NCI-H2227 treated with DMSO at 0.1 percent for 48 hours (cell line): ENCODE measurements around the gene NUP214.
"Not testable (repeated sequence)": the region's sequence is repeated elsewhere in the genome, so short reads cannot be mapped to it uniquely, and the experiment has no call there.

Experiments used
- DNase-seq: peaks from one replicate; lab custom pipeline; 2025; lab: John Stamatoyannopoulos, UW

The NUP214 gene

DNA sequence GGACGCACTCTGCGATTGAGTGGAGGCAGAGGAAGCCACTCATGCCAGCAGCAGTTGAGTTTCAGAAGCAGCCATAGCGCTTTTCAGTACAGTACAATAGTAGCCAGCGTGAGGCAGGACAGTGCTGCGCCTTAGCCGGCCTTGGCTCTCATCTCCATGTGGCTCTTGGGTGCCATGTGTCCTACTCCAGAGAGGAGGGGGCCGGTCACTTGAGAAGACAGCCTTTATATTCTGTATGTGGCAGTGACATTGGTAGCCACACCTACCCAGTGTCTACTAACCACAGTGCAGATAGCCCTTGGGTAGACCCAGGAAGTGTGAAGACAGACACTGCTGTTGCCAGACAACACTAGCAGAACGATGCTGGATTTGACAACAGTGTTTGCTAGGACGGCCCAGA lies 108.6 kb downstream of the NUP214 start:
- no peak for DNase-seq

DNA sequence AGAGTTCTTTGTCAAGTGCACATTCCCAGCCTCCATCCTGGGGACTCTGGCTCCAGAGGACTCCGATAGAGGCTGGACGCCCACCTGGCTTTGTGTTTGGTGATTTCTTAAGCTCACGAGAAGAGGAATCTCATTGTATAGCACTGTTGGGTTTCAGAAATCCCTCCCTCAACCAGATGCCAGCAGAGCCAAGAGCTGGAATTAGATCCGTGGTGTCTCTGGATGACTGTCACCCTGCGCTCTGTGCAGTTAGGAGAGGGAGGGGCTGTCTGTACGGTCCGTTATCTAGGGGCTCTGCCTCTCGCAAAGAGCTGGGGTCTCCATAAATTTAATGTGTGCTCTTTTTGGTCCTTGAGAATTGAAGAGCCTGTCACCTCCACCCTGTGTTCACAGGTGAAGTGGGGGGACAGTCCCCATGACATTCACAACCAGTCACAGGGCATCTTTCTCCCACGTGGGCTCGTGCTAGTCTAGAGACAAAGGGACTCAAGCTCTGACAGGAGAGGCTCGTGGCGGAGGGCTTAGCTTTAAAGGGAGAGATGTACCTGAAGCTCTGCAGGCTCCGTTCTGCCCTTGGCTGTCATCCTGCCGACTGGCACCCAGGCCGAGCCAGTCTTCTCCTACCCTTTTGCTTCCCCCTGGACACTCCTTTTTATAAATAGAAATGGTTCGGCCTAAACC lies 109.6 kb downstream of the NUP214 start:
- no peak for DNase-seq

- DNase-seq = no peak
Observed at GRCh38 chr9:131235480-131235851, 110.1 kb downstream of the NUP214 start.

GRCh38 chr9:131236161-131236560 lies 110.8 kb downstream of the NUP214 start:
- DNase-seq = no peak

GRCh38 chr9:131236761-131237160 lies 111.4 kb downstream of the NUP214 start:
- no peak for DNase-seq

- DNase-seq = no peak
Observed at GRCh38 chr9:131237291-131237690, 111.9 kb downstream of the NUP214 start.

DNA sequence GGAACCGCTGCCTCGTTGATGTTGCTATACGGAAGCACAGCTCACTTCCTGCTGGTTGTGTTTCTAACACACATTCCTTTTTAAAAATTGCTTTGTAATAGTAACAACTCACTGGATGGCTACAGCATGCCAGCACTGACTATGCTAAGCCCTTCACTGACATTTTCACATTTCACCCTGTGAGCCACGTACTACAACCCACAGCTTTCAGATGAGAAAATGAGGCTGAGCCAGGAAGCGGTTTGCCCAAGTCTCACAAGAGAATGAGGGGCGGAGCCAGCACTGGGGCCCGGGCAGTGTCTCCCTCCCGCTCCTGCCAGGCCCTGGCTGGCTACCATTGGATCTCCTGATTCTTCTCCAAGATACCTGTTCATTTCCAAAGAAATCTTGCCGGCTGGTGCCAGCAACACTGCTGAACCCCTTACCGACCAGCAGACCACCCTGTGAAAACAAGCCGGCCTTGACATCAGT lies 112.6 kb downstream of the NUP214 start:
- DNase-seq = no peak

DNA sequence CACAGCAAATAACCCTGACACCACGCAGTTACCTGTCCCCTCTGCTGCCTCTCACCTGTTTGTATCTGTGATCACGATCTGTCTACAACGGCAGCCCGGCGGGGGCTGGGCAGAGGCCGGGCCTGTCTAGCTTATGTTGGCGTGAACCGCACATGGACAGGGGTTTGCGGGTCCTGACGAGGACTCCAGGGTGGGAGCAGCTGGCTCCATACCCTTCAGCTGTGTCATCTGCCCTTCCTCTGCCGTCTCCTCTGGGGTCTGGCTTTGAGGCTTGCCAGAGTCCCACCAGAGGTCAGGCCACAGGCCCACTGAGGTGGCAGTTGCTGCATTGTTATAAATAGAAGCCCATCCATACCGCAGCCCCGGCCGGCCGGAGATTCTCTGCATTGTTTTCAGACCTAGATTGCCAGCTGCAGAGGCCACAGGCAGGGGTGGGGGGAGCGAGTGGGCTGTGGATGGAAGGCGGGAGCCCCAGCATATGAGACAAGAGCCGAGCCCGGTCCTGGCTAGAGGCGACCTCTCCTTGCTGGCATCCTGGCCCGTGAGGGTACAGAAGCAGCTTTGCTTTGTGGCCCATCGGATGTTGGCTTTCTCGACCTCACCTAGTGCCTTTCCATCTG lies 113.1 kb downstream of the NUP214 start:
- no peak for DNase-seq

GRCh38 chr9:131239161-131239975 lies 114.0 kb downstream of the NUP214 start:
- DNase-seq = no peak

DNA sequence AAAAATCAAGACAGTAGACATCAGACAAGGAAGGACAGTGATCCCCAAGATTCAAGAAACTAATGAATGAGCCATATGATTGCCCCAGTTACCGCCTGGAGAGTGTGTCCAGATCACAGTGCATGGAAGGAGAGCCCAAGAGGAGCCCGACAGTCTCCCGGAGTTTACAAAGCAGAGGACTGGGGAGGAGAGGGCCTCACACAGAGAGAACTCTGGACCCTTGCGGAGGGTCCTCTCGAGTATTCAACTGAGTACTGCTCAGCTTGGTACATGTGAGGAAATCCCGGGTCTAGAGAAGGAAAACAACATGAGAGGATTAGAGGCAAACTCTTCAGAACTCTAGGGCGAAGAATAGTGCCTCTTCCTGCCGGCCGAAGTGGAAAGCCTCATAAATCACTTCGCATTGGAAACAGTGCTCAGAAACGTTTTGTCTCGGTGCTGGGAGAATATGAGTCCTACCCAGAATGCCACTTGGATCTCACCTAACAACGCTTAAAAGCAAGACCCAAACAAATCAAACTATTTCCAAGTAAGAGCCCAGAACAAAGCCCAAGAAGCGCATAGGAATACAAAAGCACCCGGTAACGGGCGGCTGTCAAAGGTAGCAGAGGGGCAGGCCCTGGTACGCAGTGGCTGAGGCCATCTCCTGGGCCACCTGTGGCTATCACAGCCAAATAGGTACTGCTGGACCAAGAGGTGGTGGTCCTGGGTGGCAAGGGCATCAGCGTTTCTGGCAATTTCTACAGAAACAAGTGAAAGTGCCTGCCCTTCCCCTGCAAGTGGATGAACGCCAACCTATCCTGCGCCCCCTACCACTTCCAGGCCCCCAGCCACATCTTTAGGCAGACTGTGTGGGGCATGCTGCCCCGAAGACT lies 114.9 kb downstream of the NUP214 start:
- DNase-seq = no peak

- DNase-seq = not testable (repeated sequence)
Observed at GRCh38 chr9:131244331-131244730, 118.9 kb downstream of the NUP214 start.

- no peak for DNase-seq
Observed at GRCh38 chr9:131246618-131247017, 121.2 kb downstream of the NUP214 start.

- no peak for DNase-seq
Observed at GRCh38 chr9:131252120-131252519, 126.7 kb downstream of the NUP214 start.

DNA sequence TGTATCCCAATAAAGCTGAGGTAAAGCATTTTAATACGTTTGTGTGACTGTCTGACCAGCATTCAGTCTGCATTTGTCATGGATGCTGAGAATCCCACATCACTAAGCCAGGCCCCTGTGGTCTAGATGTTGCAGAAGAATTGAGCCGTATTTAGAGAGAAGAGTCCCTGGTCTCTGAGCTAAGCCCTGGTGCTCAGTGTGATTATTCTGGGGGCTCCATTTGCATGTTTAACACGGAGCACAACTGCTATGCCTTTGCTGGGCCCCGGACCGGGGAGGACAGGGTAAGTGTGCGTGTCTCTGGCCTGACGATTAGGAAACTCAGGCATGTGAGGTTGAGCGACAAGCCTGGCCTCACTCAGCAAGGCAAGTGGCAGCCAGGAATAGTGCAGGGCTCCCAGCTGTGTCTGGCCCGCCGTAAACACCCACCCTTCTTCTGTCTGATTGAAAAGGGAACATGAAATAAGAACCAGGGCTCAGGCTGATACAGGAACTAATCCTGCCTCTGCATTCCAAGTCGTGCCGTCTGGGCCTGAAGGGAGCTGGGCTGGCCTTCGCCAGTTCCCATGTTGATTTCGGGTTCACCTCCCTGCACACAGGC lies 128.6 kb downstream of the NUP214 start:
- no peak for DNase-seq

- no peak for DNase-seq
Observed at GRCh38 chr9:131254626-131255025, 129.2 kb downstream of the NUP214 start.

GRCh38 chr9:131255676-131256197 lies 130.4 kb downstream of the NUP214 start:
- DNase-seq = no peak

DNA sequence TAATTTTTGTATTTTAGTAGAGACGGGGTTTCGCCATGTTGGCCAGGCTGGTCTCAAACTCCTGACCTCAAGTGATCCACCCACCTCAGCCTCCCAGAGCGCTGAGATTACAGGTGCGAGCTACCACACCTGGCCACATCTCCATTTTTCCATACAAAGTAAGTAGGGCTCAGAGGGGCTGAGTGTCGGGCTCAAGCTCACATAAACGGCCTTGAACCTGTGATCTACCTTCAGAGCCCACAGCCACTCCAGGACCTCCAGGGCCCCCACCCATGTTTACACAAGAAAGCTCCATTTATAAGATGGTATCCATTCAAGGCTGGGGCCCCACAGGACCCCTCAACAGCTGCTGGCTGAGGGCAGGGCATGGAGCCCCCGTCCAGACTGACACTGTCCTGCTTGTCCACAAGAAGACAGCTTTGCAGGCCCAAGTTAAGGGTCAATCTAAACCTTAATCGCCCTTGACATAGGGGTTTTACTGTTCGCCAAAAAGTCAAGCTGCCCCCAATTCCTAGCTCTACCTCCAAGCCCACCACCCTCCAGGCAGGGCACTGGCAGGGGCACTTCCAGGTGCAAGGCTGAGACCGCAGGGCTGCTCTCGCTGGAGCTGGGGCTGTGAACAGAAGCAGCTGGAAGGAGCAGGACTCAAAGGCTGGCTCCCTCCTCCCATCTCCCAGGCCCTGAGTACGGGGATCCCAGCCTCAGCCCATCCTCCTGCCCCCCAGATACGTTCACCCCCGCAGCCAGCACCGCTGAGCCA lies 132.1 kb downstream of the NUP214 start:
- DNase-seq = no peak

DNA sequence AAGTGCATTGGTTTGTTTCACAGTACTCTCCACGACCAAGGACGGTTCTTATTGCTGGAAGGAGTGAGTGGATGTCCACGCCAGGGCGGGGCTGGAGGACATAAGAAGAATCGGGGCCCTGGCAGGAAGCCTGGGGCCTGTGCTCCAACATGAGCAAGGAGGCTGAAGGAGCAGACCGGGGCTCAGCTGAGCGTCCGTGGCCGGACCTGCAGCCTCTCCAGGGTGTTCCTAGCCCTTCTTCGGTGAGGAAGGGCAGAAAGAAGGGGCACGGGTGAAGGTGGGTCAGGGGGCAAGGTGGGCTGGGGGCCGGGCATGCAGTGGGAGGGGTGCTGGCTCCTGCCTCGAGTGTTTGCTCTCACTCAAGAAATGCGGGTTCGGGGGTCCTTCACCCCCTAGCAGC lies 132.8 kb downstream of the NUP214 start:
- no peak for DNase-seq

GRCh38 chr9:131258698-131259431 lies 133.5 kb downstream of the NUP214 start:
- no peak for DNase-seq

- DNase-seq = no peak
Observed at GRCh38 chr9:131259432-131259898, 134.1 kb downstream of the NUP214 start.
